Measurements from ENCODE around the gene FBL. TPM values are rescaled to one million over a fixed set of nuclear protein-coding genes. Genes with fewer than 3 reads are reported as not detected.

FBL gene
- total and polyA plus RNA-seq, 2 of the 8 experiments (the other 6 are each of a cell fraction or from before 2014, with no cell fraction given) = 790 to 1,361 TPM

DNA sequence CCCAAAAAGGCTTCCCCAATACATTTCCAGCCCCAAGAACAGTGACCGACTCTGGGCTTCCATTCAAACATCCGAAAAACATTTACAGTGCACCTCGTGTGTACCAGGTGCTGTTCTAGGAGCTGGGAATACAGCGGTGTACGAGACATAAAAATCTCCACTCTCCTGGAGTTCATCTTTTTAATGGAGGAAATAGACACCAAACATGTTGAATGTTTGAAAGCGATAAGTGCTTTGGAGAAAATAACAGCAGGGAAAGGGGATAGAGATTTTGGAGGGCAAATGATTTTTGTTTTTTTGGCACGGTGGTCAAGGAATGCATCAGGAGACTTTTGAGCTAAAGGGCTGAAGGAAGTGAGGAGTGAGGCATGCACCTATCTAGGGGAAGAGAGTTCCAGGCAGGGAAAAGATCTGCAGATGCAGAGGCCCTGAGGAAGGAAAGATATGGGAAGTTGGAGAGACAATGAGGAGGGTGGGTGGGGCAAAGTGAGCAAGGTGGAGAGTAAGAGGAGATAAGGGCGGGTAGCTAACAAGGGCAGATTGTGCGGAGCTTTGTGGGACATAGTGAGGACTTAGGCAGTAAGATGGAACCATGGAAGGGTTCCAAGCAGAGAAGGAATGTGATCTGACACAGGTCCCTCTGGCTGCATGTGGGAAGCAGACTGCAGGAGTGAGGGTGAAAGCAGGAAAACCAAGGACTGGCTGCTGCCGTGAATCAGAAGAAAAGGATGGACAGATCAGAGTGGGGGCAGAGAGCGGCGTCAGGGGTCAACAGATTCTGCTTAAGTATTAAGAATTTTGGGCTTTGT, 703 bp upstream of the FBL start:
- H2AFZ ChIP-seq (ENCODE audit: low read length) = peak overlapping the region; percentile 97; the same call in 1 of the 2 replicates
- no peak overlapping the region for H2AK5ac ChIP-seq (ENCODE audit: low read depth, low read length)
- POLR2A ChIA-PET (ENCODE audit: partially characterized antibody) = interaction anchor here (0.8 to 1.3 kb wide), 7 partner anchors 9 to 209 kb away, joined by 3 to 4 read pairs (median 3); partner anchors contain the start of genes DYRK1B and ZNF780B
- H3K27me3 ChIP-seq (replicated peaks in 1 of 4; ENCODE audit: control insufficient read depth in 3 of 4, extremely low read depth in 1 of 4, insufficient read depth in 3 of 4, low read length in 3 of 4) = no peaks in the 10 kb centered on the region
- H3K23me2 ChIP-seq (ENCODE audit: low read depth, low read length) = peaks cover 12% of the 10 kb centered on the region
- no peak overlapping the region for H3K23ac ChIP-seq (ENCODE audit: insufficient read length)
- no peak overlapping the region for H3K56ac ChIP-seq (replicated peaks; ENCODE audit: insufficient read length, low read depth, low read length)
- no peak overlapping the region for H2BK12ac ChIP-seq (ENCODE audit: low read depth, low read length)
- no peak overlapping the region for H3K4ac ChIP-seq (replicated peaks; ENCODE audit: insufficient read length, low read depth, low read length)
- peak overlapping the region; percentile 82; the same call in 1 of the 2 replicates for H4K8ac ChIP-seq (ENCODE audit: extremely low read depth, insufficient read depth, low read length)
- H3K27ac ChIP-seq (ENCODE audit: low read depth, low read length) = peak overlapping the region; percentile 56; the same call in 1 of the 2 replicates
- peak overlapping the region in 2 of 4 experiments; percentile 7 to 31; a peak in 3 of 7 replicates for H3K9ac ChIP-seq (replicated peaks in 1 of 4; ENCODE audit: extremely low read depth in 1 of 4, low read depth in 3 of 4, low read length in 3 of 4)
- H3K4me1 ChIP-seq (replicated peaks in 1 of 4; ENCODE audit: control insufficient read depth in 3 of 4, insufficient read depth in 4 of 4, low read length in 3 of 4) = peaks cover 7 to 28% (median 18%) of the 10 kb centered on the region in 4 experiments
- no peaks in the 10 kb centered on the region for H3K36me3 ChIP-seq (ENCODE audit: control insufficient read depth in 2 of 4, insufficient read depth in 4 of 4, low read length in 3 of 4)
- peak overlapping the region; percentile 71 to 96 for H3K4me2 ChIP-seq (ENCODE audit: insufficient read depth in 1 of 2, low read depth in 2 of 2, low read length in 2 of 2)
- peak overlapping the region; percentile 91 to 99 (median 96) for H3K4me3 ChIP-seq (ENCODE audit: extremely low read depth in 1 of 4, insufficient read depth in 2 of 4, low read depth in 3 of 4, low read length in 4 of 4)
- CTCF ChIA-PET (ENCODE audit: partially characterized antibody) = no interaction called here
- H3K9me3 ChIP-seq (ENCODE audit: insufficient read depth in 2 of 2, low read depth in 1 of 2, low read length in 1 of 2) = no peaks in the 10 kb centered on the region
- peaks cover 3% of the 10 kb centered on the region for H3K79me1 ChIP-seq (ENCODE audit: low read depth, low read length)
- H3K14ac ChIP-seq (ENCODE audit: insufficient read length) = no peak overlapping the region
- no peak overlapping the region for H2BK120ac ChIP-seq (replicated peaks; ENCODE audit: low read depth, low read length)
- H4K91ac ChIP-seq (replicated peaks; ENCODE audit: insufficient read length, low read length) = no peak overlapping the region
- H2BK5ac ChIP-seq (ENCODE audit: low read depth, low read length) = peak overlapping the region; percentile 68; the same call in 1 of the 2 replicates
- peak overlapping the region; percentile 49 for H4K5ac ChIP-seq (ENCODE audit: insufficient read length, low read depth, low read length)
- H3K18ac ChIP-seq (ENCODE audit: extremely low read depth, low read length) = peak overlapping the region; percentile 43
- no peak for DNase-seq (ENCODE audit: low read depth in 1 of 2, low spot score in 2 of 2)
- peaks cover 12 to 13% of the 10 kb centered on the region in 2 experiments for H4K20me1 ChIP-seq (replicated peaks in 1 of 2; ENCODE audit: control insufficient read depth in 1 of 2, insufficient read depth in 2 of 2, low read length in 2 of 2)
- H2BK15ac ChIP-seq (ENCODE audit: low read length) = peak overlapping the region; percentile 93; the same call in 1 of the 2 replicates
- H3K79me2 ChIP-seq (ENCODE audit: control insufficient read depth in 1 of 2, insufficient read depth in 2 of 2, low read length in 2 of 2) = peaks cover 34 to 42% of the 10 kb centered on the region in 2 experiments
- H2BK20ac ChIP-seq (ENCODE audit: low read length) = no peak overlapping the region
- WGBS, 2 experiments (ENCODE audit: extremely low coverage in 1 of 2, insufficient coverage in 1 of 2, insufficient read length in 1 of 2, insufficient replicate concordance in 2 of 2, low coverage in 1 of 2, low lambda C conversion rate in 2 of 2, missing lambda C conversion rate in 1 of 2) = 69% methylated on average over 12 of the region's 12 CpGs; no CpG with 5 or more reads in 1 of the 2 experiments
- no peak for FAIRE-seq
- TF ChIP-seq PHF8 (conservative IDR thresholded peaks at IDR 0.05; ENCODE audit: low read depth, low read length) (no peak), BCL11A (IDR thresholded peaks at IDR 0.05; ENCODE audit: low read depth in 2 of 2, low read length in 2 of 2) (no peak), POU5F1 (IDR thresholded peaks at IDR 0.05; ENCODE audit: low read depth, low read length) (no peak), TCF12 (IDR thresholded peaks at IDR 0.05; ENCODE audit: low read depth, low read length) (no peak), ZNF274 (IDR thresholded peaks at IDR 0.05; ENCODE audit: borderline replicate concordance, extremely low read depth, low read length) (no peak), SUZ12 (IDR thresholded peaks at IDR 0.05; ENCODE audit: low read length) (no peak)
- TF ChIP-seq, protein P1, sequence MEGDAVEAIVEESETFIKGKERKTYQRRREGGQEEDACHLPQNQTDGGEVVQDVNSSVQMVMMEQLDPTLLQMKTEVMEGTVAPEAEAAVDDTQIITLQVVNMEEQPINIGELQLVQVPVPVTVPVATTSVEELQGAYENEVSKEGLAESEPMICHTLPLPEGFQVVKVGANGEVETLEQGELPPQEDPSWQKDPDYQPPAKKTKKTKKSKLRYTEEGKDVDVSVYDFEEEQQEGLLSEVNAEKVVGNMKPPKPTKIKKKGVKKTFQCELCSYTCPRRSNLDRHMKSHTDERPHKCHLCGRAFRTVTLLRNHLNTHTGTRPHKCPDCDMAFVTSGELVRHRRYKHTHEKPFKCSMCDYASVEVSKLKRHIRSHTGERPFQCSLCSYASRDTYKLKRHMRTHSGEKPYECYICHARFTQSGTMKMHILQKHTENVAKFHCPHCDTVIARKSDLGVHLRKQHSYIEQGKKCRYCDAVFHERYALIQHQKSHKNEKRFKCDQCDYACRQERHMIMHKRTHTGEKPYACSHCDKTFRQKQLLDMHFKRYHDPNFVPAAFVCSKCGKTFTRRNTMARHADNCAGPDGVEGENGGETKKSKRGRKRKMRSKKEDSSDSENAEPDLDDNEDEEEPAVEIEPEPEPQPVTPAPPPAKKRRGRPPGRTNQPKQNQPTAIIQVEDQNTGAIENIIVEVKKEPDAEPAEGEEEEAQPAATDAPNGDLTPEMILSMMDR (IDR thresholded peaks at IDR 0.05; ENCODE audit: control extremely low read depth in 1 of 3, insufficient read depth in 1 of 3, low read depth in 1 of 3, low read length in 3 of 3) = no peak
- TF ChIP-seq, protein P2, sequence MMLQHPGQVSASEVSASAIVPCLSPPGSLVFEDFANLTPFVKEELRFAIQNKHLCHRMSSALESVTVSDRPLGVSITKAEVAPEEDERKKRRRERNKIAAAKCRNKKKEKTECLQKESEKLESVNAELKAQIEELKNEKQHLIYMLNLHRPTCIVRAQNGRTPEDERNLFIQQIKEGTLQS (IDR thresholded peaks at IDR 0.05; ENCODE audit: insufficient read depth, low read depth, low read length) = no peak
